Mesodermal cell (in vitro differentiated cells): ENCODE measurements around the gene TFDP1.

Source experiments
- H3K27ac ChIP-seq: 2 replicates; pipeline ENCODE4 v1.7.0; 2013; ENCODE audit warnings: mild to moderate bottlenecking, low read depth, low read length, moderate library complexity; ENCODE audit not compliant: severe bottlenecking
- H3K36me3 ChIP-seq: 2 replicates; pipeline ENCODE4 v1.7.1; 2013; ENCODE audit warnings: mild to moderate bottlenecking, low read length, moderate library complexity; ENCODE audit not compliant: control insufficient read depth, insufficient read depth
- H3K4me1 ChIP-seq: one replicate; pipeline ENCODE4 v1.7.1; 2013; ENCODE audit warnings: mild to moderate bottlenecking, low read length; ENCODE audit not compliant: insufficient read depth, control insufficient read depth, poor library complexity, severe bottlenecking
- H3K4me3 ChIP-seq: 2 replicates; pipeline ENCODE4 v1.7.0; 2013; ENCODE audit warnings: low read length, control low read depth, mild to moderate bottlenecking; ENCODE audit not compliant: insufficient read depth, poor library complexity, severe bottlenecking; ENCODE audit errors: extremely low read depth
- H3K9me3 ChIP-seq: 2 replicates; pipeline ENCODE4 v1.7.1; 2013; ENCODE audit warnings: mild to moderate bottlenecking, low read length, moderate library complexity; ENCODE audit not compliant: control insufficient read depth
- WGBS, 2 experiments: methylation state at CpG; one replicate each; pipeline ENCODE4 v1.1.5; 2013; ENCODE audit warnings: missing lambda C conversion rate in 2 of 2; ENCODE audit not compliant: insufficient coverage in 2 of 2; 5-methylcytosine and 5-hydroxymethylcytosine counted together

The TFDP1 gene

GRCh38 chr13:113636266-113636963, 51.9 kb downstream of the TFDP1 start:
- 96 to 97% methylated on average over 17 to 20 of the region's 24 CpGs for WGBS, 2 experiments
- Histone ChIP-seq H3K4me3 (no peak overlapping the region), H3K4me1 (no peaks in the 10 kb centered on the region), H3K27ac (no peak overlapping the region), H3K36me3 (peaks cover 91% of the 10 kb centered on the region), H3K9me3 (no peaks in the 10 kb centered on the region)

- Histone ChIP-seq H3K27ac (no peak overlapping the region), H3K9me3 (no peaks in the 10 kb centered on the region), H3K36me3 (peaks cover 91% of the 10 kb centered on the region), H3K4me1 (no peaks in the 10 kb centered on the region), H3K4me3 (no peak overlapping the region)
- 97 to 100% methylated on average over 18 to 30 of the region's 30 CpGs for WGBS, 2 experiments
Measured at GRCh38 chr13:113637262-113638160, 53.0 kb downstream of the TFDP1 start.

GRCh38 chr13:113638173-113638746, 53.7 kb downstream of the TFDP1 start:
- H3K27ac ChIP-seq: no peak overlapping the region
- no peak overlapping the region for H3K4me3 ChIP-seq
- 96 to 97% methylated on average over 32 to 34 of the region's 37 CpGs for WGBS, 2 experiments
- no peaks in the 10 kb centered on the region for H3K9me3 ChIP-seq
- H3K36me3 ChIP-seq: peaks cover 94% of the 10 kb centered on the region
- H3K4me1 ChIP-seq: no peaks in the 10 kb centered on the region

GRCh38 chr13:113638806-113639205, 54.3 kb downstream of the TFDP1 start:
- Histone ChIP-seq H3K36me3 (peaks cover 88% of the 10 kb centered on the region), H3K4me3 (no peak overlapping the region), H3K9me3 (no peaks in the 10 kb centered on the region), H3K27ac (no peak overlapping the region), H3K4me1 (no peaks in the 10 kb centered on the region)
- WGBS, 2 experiments: 99 to 100% methylated on average over 3 to 8 of the region's 8 CpGs

- WGBS, 2 experiments: 93 to 97% methylated on average over 20 to 23 of the region's 27 CpGs
- H3K27ac ChIP-seq: no peak overlapping the region
- no peaks in the 10 kb centered on the region for H3K4me1 ChIP-seq
- no peaks in the 10 kb centered on the region for H3K9me3 ChIP-seq
- H3K36me3 ChIP-seq: peaks cover 79% of the 10 kb centered on the region
- no peak overlapping the region for H3K4me3 ChIP-seq
Measured at GRCh38 chr13:113639616-113640262, 55.2 kb downstream of the TFDP1 start.

GRCh38 chr13:113641426-113641825, 56.9 kb downstream of the TFDP1 start:
- Histone ChIP-seq H3K9me3 (no peaks in the 10 kb centered on the region), H3K36me3 (peaks cover 62% of the 10 kb centered on the region), H3K27ac (no peak overlapping the region), H3K4me1 (no peaks in the 10 kb centered on the region), H3K4me3 (no peak overlapping the region)
- WGBS, 2 experiments: 92 to 100% methylated on average over 1 to 4 of the region's 7 CpGs

- WGBS, 2 experiments: no CpG with 5 or more reads among the region's 2 CpGs
- Histone ChIP-seq H3K4me3 (no peak overlapping the region), H3K9me3 (no peaks in the 10 kb centered on the region), H3K27ac (no peak overlapping the region), H3K36me3 (peaks cover 51% of the 10 kb centered on the region), H3K4me1 (no peaks in the 10 kb centered on the region)
Measured at GRCh38 chr13:113642563-113642962, 58.0 kb downstream of the TFDP1 start.

GRCh38 chr13:113643593-113643992, 59.0 kb downstream of the TFDP1 start:
- Histone ChIP-seq H3K4me1 (no peaks in the 10 kb centered on the region), H3K9me3 (no peaks in the 10 kb centered on the region), H3K36me3 (peaks cover 41% of the 10 kb centered on the region), H3K27ac (no peak overlapping the region), H3K4me3 (no peak overlapping the region)
- 100% methylated on average over 3 of the region's 5 CpGs for WGBS, 2 experiments

- WGBS, 2 experiments: no CpG with 5 or more reads among the region's 1 CpG
- Histone ChIP-seq H3K4me3 (no peak overlapping the region), H3K27ac (no peak overlapping the region), H3K4me1 (no peaks in the 10 kb centered on the region), H3K36me3 (peaks cover 32% of the 10 kb centered on the region), H3K9me3 (no peaks in the 10 kb centered on the region)
Measured at GRCh38 chr13:113644800-113645199, 60.2 kb downstream of the TFDP1 start.

GRCh38 chr13:113645329-113645728, 60.8 kb downstream of the TFDP1 start:
- Histone ChIP-seq H3K27ac (no peak overlapping the region), H3K4me1 (no peaks in the 10 kb centered on the region), H3K4me3 (no peak overlapping the region), H3K36me3 (peaks cover 27% of the 10 kb centered on the region), H3K9me3 (no peaks in the 10 kb centered on the region)
- WGBS, 2 experiments: 91 to 99% methylated on average over 6 to 7 of the region's 9 CpGs
